GM23338 (cell line): ENCODE measurements around the gene GCM1. TPM values are rescaled to one million over a fixed set of nuclear protein-coding genes. Genes with fewer than 3 reads are reported as not detected.

Experiments used
- CTCF ChIP-seq, 2 experiments: fragments of 200-600 bp in 1 of 2; sonication (generic) in 1 of 2; conservative IDR thresholded peaks; 2 replicates each; pipeline versions ENCODE4 v1.5.1 to v1.6.1; 2016 to 2017; ENCODE audit warnings: antibody characterized with exemption in 2 of 2, low read depth in 2 of 2, mild to moderate bottlenecking in 2 of 2, moderate library complexity in 1 of 2
- NANOG ChIP-seq: IDR thresholded peaks from 2 replicates; pipeline ENCODE4 v1.6.1; 2016; ENCODE audit warnings: antibody characterized with exemption, borderline replicate concordance
- POLR2AphosphoS5 ChIP-seq: IDR thresholded peaks from 2 replicates; pipeline ENCODE4 v1.6.1; 2016; ENCODE audit warnings: antibody characterized with exemption, low read depth
- REST ChIP-seq: IDR thresholded peaks from one replicate; pipeline ENCODE4 v1.6.1; 2018; ENCODE audit warnings: antibody characterized with exemption; ENCODE audit not compliant: unreplicated experiment
- STAT1 ChIP-seq: IDR thresholded peaks from one replicate; pipeline ENCODE4 v1.6.1; 2016; ENCODE audit warnings: antibody characterized with exemption; ENCODE audit not compliant: unreplicated experiment
- ZNF331 ChIP-seq: fragments of 250-450 bp; sonication (Bioruptor Pico); IDR thresholded peaks from 2 replicates; pipeline ENCODE4 v1.5.0; 2020; ENCODE audit warnings: low read depth, mild to moderate bottlenecking, moderate library complexity
- ZNF462 ChIP-seq: fragments of 250-450 bp; sonication (Bioruptor Pico); IDR thresholded peaks from 2 replicates; pipeline ENCODE4 v1.5.0; 2020; ENCODE audit warnings: mild to moderate bottlenecking, moderate library complexity
- polyA plus RNA-seq: library from polyadenylated mRNA; unstranded; fragments of >200 nt; fragmentation: Nextera tagmentation; extraction: Ambion mirVana; gene quantifications from 2 replicates; pipeline ENCODE4 v1.2.1, GENCODE V29; 2016
- total RNA-seq: library from RNA; depleted of rRNA; stranded (reverse); fragments of >200 nt; shearing (Covaris generic); gene quantifications from 2 replicates; pipeline ENCODE4 v1.2.3, GENCODE V29; 2014

The GCM1 gene
- total and polyA plus RNA-seq, 2 experiments from 2014 or later: not detected

- TF ChIP-seq ZNF462 (no peak), POLR2AphosphoS5 (no peak), STAT1 (no peak), CTCF (conservative IDR thresholded peaks at IDR 0.05; ENCODE audit: low read depth in 2 of 2) (no peak), ZNF331 (no peak), NANOG (no peak), REST (no peak)
Measured at GRCh38 chr6:53086302-53086701, 62.3 kb downstream of the GCM1 start (continued).
